ENCODE data around the gene TECR. TPM values are rescaled to one million over a fixed set of nuclear protein-coding genes. Genes with fewer than 3 reads are reported as not detected.

Gene TECR
- total and polyA plus RNA-seq, 9 of the 15 experiments (the other 6 are each of a cell fraction or from before 2014, with no cell fraction given): 29.3 to 211 (median 81.4) TPM

- TF ChIP-seq PATZ1 (CRISPR knock-in tag; IDR thresholded peaks at IDR 0.05; ENCODE audit: borderline replicate concordance) (no peak), SNAPC5 (CRISPR knock-in tag; IDR thresholded peaks at IDR 0.05) (no peak), MTA3 (IDR thresholded peaks at IDR 0.05; ENCODE audit: borderline replicate concordance) (no peak), ZNF707 (CRISPR knock-in tag; conservative IDR thresholded peaks at IDR 0.05) (no peak), TAF7 (tag; IDR thresholded peaks at IDR 0.05) (no peak), MCM2 (IDR thresholded peaks at IDR 0.05; ENCODE audit: low read depth) (no peak), CGGBP1 (CRISPR knock-in tag; IDR thresholded peaks at IDR 0.05) (no peak), ILK (tag; IDR thresholded peaks at IDR 0.05; ENCODE audit: borderline replicate concordance, low read depth) (no peak), NFYB (IDR thresholded peaks at IDR 0.05; ENCODE audit: extremely low read depth, insufficient read length) (no peak), ZNF175 (CRISPR knock-in tag; IDR thresholded peaks at IDR 0.05; ENCODE audit: low read depth) (no peak), SAP30 (IDR thresholded peaks at IDR 0.05; ENCODE audit: borderline replicate concordance, insufficient read depth, low read depth, low read length, poor library complexity, severe bottlenecking) (no peak), ZNF165 (CRISPR knock-in tag; IDR thresholded peaks at IDR 0.05; ENCODE audit: borderline replicate concordance) (no peak), CCNT2 (IDR thresholded peaks at IDR 0.05; ENCODE audit: borderline replicate concordance, extremely low read depth, insufficient read length, low read depth, low read length) (peak; percentile 42), CTCF (IDR thresholded peaks at IDR 0.05 in 2 of 3, conservative IDR thresholded peaks at IDR 0.05 in 1 of 3; ENCODE audit: insufficient read depth in 2 of 3, low read depth in 1 of 3, low read length in 3 of 3) (peak; percentile 90 to 97 (median 96)), SRSF3 (IDR thresholded peaks at IDR 0.05; ENCODE audit: insufficient read depth, low read length) (no peak), ZNF764 (CRISPR knock-in tag; IDR thresholded peaks at IDR 0.05; ENCODE audit: low read depth) (peak; percentile 71; the same call in 1 of the 2 replicates), EHMT2 (IDR thresholded peaks at IDR 0.05) (no peak), SMAD2 (IDR thresholded peaks at IDR 0.05; ENCODE audit: low read depth, low read length) (no peak), HES1 (IDR thresholded peaks at IDR 0.05; ENCODE audit: low read depth) (no peak), MXD1 (CRISPR knock-in tag; IDR thresholded peaks at IDR 0.05; ENCODE audit: borderline replicate concordance, poor library complexity, severe bottlenecking) (no peak), MIER1 (IDR thresholded peaks at IDR 0.05; ENCODE audit: low read depth) (no peak), MYC (IDR thresholded peaks at IDR 0.05; ENCODE audit: low read depth, low read length) (no peak), MYC (CRISPR knock-in tag; IDR thresholded peaks at IDR 0.05; ENCODE audit: borderline replicate concordance, low read depth) (no peak)
These were observed 27.3 kb downstream of the TECR start (continued) for GRCh38 chr19:14556662-14557188.
